ENCODE data around the gene LEF1.
"Not testable (repeated sequence)": the region's sequence is repeated elsewhere in the genome, so short reads cannot be mapped to it uniquely, and the experiment has no call there.

LEF1 gene

DNA sequence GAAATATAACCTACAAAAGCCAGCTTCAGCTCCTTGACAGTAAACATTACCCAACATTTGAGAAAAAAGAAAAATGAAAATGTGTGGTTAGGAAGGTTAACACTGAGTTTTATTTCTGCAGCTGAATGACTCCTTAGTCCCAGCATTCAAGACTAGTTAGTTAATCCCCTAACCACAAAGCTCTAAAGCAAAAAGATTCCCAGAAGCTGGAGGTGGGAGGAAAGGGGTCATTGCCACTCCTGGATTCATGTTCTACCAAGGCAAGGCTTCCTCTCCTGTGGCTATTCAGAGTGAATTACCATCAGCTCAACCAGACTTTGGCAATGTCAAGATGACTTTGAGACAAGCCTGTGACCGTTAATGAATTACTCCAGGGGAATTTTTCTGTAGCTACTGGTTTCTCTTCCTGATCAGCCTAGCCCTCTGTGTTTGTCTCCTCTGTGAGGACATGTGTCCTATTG, 115.5 kb downstream of the LEF1 start:
- no peak overlapping the region for H3K4me3 ChIP-seq (replicated peaks in 1 of 2; ENCODE audit: low read depth in 2 of 2, low read length in 2 of 2)
- TF ChIP-seq CTCF (IDR thresholded peaks at IDR 0.05; ENCODE audit: low read depth, low read length): no peak
- DNase-seq (ENCODE audit: low read depth in 2 of 2): no peak

DNA sequence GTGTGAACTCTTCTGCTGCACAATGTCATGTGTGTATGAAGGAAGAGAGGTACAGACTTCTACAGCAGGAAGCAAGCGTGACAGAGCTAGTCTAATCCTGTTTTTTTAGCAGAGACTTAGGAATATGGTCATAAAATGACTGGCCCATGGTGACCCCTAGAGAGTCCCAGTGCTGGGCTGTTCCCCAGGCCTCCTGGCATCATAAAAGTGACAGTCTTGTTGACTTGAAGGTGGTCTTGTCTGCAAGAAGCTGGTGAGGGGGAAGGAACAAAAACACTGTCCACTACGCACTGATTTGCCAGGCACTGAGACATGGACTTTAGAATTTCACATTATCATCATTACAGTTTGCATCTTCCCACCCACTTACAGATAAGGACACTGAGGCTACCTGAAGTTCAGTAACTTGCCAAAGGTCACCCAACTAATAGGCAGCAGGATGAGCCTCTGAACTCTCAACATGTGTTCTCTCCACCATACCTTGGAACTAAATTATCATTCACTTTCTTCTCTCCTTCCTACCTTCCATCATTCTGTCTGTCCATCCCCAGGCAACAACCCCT, 116.1 kb downstream of the LEF1 start:
- TF ChIP-seq CTCF (IDR thresholded peaks at IDR 0.05; ENCODE audit: low read depth, low read length): no peak
- H3K4me3 ChIP-seq (replicated peaks in 1 of 2; ENCODE audit: low read depth in 2 of 2, low read length in 2 of 2): no peak overlapping the region

DNA sequence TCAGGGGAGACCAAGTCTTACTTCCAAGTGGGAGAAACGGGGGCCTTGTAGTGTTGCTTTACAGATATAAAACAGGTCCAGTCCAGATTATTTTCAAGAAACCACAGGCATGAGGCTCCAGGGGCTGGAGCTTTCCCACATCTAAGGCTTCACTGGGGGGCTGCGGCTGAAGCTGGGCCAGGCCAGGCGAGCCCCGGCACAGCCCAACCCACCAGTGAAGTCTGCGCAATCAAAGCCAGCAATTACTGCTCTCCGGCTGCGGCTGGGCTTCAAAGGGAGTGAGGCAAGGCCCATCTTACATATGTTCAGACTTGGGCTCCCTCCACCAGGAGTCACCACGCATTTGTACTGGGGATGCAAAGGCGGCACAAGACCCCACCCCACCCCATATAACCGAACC, 117.4 kb downstream of the LEF1 start:
- TF ChIP-seq CTCF (IDR thresholded peaks at IDR 0.05; ENCODE audit: low read depth, low read length): no peak
- no peak for DNase-seq (ENCODE audit: low read depth in 2 of 2)
- no peak overlapping the region for H3K4me3 ChIP-seq (replicated peaks in 1 of 2; ENCODE audit: low read depth in 2 of 2, low read length in 2 of 2)

More for the DNA sequence above, 116.1 kb downstream of the LEF1 start:
- no peak for DNase-seq (ENCODE audit: low read depth in 2 of 2)

- not testable (repeated sequence) for DNase-seq (ENCODE audit: low read depth in 2 of 2); H3K4me3 ChIP-seq (replicated peaks in 1 of 2; ENCODE audit: low read depth in 2 of 2, low read length in 2 of 2)
Measured at GRCh38 chr4:108050166-108051111, 118.3 kb downstream of the LEF1 start.

DNA sequence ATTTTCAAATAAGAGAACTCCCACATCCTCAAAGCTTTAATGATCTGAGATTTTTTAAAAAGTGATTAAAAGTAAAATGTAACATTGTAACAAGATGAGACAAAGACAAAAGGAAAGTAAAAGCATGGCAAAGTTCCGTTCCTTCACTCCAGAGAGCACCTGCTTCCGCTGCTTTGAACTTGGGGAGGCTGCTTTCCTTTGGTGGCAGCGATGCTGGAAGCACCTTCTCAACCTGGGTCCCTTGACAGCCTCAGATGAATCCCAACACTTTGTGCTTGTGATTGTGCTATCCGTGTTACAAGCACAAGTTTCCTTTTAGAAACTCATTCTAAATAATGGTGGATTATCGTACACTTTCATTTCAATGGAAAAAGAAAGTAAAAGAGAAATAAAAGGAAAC, 119.3 kb downstream of the LEF1 start:
- no peak overlapping the region for H3K4me3 ChIP-seq (replicated peaks in 1 of 2; ENCODE audit: low read depth in 2 of 2, low read length in 2 of 2)
- no peak for TF ChIP-seq CTCF (IDR thresholded peaks at IDR 0.05; ENCODE audit: low read depth, low read length)
- no peak for DNase-seq (ENCODE audit: low read depth in 2 of 2)

DNA sequence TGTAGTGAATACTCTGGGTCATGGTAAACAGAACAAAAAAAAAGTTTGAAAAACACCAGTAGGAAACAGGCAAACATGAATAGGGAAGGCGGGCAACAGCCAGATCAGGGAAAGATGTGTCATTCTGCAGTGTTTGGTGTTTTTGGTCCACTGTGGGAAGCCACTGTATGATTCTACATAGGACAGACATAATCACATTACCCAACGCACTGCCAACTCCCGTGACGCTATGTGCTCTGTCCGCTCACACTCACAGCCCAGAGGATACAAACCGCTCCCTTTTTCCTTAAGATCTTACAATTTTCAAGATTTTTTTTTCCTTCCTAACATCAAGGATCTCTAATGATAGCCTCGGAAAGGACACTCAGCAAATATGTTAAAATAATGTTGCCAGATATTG, 119.7 kb downstream of the LEF1 start:
- no peak overlapping the region for H3K4me3 ChIP-seq (replicated peaks in 1 of 2; ENCODE audit: low read depth in 2 of 2, low read length in 2 of 2)
- DNase-seq (ENCODE audit: low read depth in 2 of 2): no peak
- TF ChIP-seq CTCF (IDR thresholded peaks at IDR 0.05; ENCODE audit: low read depth, low read length): no peak

GRCh38 chr4:108048157-108048556, 120.6 kb downstream of the LEF1 start:
- DNase-seq (ENCODE audit: low read depth in 2 of 2): no peak
- no peak overlapping the region for H3K4me3 ChIP-seq (replicated peaks in 1 of 2; ENCODE audit: low read depth in 2 of 2, low read length in 2 of 2)
- no peak for TF ChIP-seq CTCF (IDR thresholded peaks at IDR 0.05; ENCODE audit: low read depth, low read length)

All from cardiac fibroblast (primary cell).